HL-60 (cell line): ENCODE measurements around the gene CSNK2B.

Experiments used
- DNase-seq, 2 experiments: peaks; one replicate each; pipeline ENCODE4 v3.0.0-alpha.2; 2010 to 2020; ENCODE audit warnings: low read depth in 1 of 2, low spot score in 1 of 2
- H3K27ac ChIP-seq: fragments of 250-450 bp; sonication (Bioruptor Pico); replicated peaks from 2 replicates; pipeline ENCODE4 v1.5.1; 2020; ENCODE audit warnings: mild to moderate bottlenecking, moderate library complexity
- H3K27me3 ChIP-seq: fragments of 250-450 bp; sonication (Bioruptor Pico); 2 replicates; pipeline ENCODE4 v1.5.1; 2021; ENCODE audit warnings: mild to moderate bottlenecking, moderate library complexity; ENCODE audit not compliant: insufficient read depth, poor library complexity, severe bottlenecking
- H3K4me3 ChIP-seq: replicated peaks from 2 replicates; pipeline ENCODE4 v1.5.1; 2011; ENCODE audit warnings: mild to moderate bottlenecking, control low read depth, low read length; ENCODE audit not compliant: insufficient read depth
- CTCF ChIP-seq: IDR thresholded peaks from one replicate; pipeline ENCODE4 v1.5.1; 2011; ENCODE audit warnings: low read length, control low read depth, inconsistent platforms; ENCODE audit not compliant: insufficient read depth
- GABPA ChIP-seq: IDR thresholded peaks from 2 replicates; pipeline ENCODE4 v1.6.1; 2012; ENCODE audit warnings: low read depth
- POLR2AphosphoS5 ChIP-seq: IDR thresholded peaks from 2 replicates; pipeline ENCODE4 v1.6.1; 2012; ENCODE audit warnings: low read depth
- REST ChIP-seq: IDR thresholded peaks from 2 replicates; pipeline ENCODE4 v1.6.1; 2012; ENCODE audit warnings: low read depth; ENCODE audit not compliant: insufficient replicate concordance
- SPI1 ChIP-seq: IDR thresholded peaks from 2 replicates; pipeline ENCODE4 v1.6.1; 2012; ENCODE audit warnings: low read depth, mild to moderate bottlenecking, borderline replicate concordance

Gene CSNK2B

GRCh38 chr6:31657406-31658157, 8.3 kb upstream of the CSNK2B start:
- Histone ChIP-seq H3K27ac (no peak overlapping the region), H3K4me3 (no peak overlapping the region), H3K27me3 (no peaks in the 10 kb centered on the region)
- TF ChIP-seq SPI1 (no peak), CTCF (no peak), REST (no peak), GABPA (no peak), POLR2AphosphoS5 (no peak)
- no peak for DNase-seq

GRCh38 chr6:31658158-31658688, 7.7 kb upstream of the CSNK2B start:
- H3K27ac ChIP-seq = no peak overlapping the region
- DNase-seq = no peak
- no peak for TF ChIP-seq POLR2AphosphoS5
- no peak for TF ChIP-seq SPI1
- TF ChIP-seq REST = no peak
- TF ChIP-seq GABPA = no peak
- no peak for TF ChIP-seq CTCF

GRCh38 chr6:31658983-31659648, 6.8 kb upstream of the CSNK2B start:
- Histone ChIP-seq H3K27ac (peak overlapping the region; percentile 66), H3K4me3 (peak overlapping the region; percentile 73)
- DNase-seq = no peak

More at GRCh38 chr6:31658158-31658688, 7.7 kb upstream of the CSNK2B start:
- Histone ChIP-seq H3K4me3 (no peak overlapping the region), H3K27me3 (no peaks in the 10 kb centered on the region)

More at GRCh38 chr6:31658983-31659648, 6.8 kb upstream of the CSNK2B start:
- no peak for TF ChIP-seq CTCF
- TF ChIP-seq POLR2AphosphoS5 = 0 out of 2 replicates have a peak, but pooled peaks have one; percentile 9
- no peaks in the 10 kb centered on the region for H3K27me3 ChIP-seq
